ENCODE results near the gene TRPC4. TPM values are rescaled to one million over a fixed set of nuclear protein-coding genes. Genes with fewer than 3 reads are reported as not detected.

TRPC4 gene
- total RNA-seq, 1 experiment from 2014 or later = 0.22 TPM

DNA sequence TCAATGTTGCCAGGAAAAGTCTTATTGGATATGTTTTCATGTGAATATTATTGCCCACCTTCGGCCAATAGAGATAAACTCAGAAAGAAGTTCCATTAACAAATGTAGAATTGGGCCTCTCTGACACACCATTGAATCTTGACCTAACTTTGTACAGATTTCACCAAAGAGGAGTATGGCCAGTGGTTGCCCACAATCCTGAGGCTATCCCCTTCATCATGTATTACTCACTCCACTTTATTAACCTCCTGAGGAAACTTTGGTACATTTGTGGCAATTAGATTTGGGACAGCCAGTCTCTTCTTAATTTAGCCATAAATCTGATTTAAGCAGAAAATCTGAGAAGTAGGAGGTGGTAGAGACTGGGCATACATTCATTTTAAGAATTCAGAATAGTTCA is 217.7 kb downstream of the TRPC4 start:
- Histone ChIP-seq H3K27ac (ENCODE audit: low read length) (peak overlapping the region; percentile 56), H3K4me1 (ENCODE audit: insufficient read depth, low read length) (peaks cover 60% of the 10 kb centered on the region), H3K9me2 (replicated peaks; ENCODE audit: low read length) (no peaks in the 10 kb centered on the region), H3K4me2 (ENCODE audit: low read length) (peak overlapping the region; percentile 34), H3K27me3 (ENCODE audit: low read length) (no peaks in the 10 kb centered on the region), H3K36me3 (ENCODE audit: low read depth, low read length) (no peaks in the 10 kb centered on the region), H2AFZ (ENCODE audit: low read length) (no peak overlapping the region), H3K9me3 (ENCODE audit: low read length) (no peaks in the 10 kb centered on the region), H3K9ac (ENCODE audit: low read length) (no peak overlapping the region), H4K20me1 (ENCODE audit: low read length) (no peaks in the 10 kb centered on the region), H3F3A (ENCODE audit: low read length, unreplicated experiment) (peaks cover under 1% of the 10 kb centered on the region), H3K4me3 (ENCODE audit: low read length) (no peak overlapping the region), H3K79me2 (ENCODE audit: low read length) (no peaks in the 10 kb centered on the region)
- ATAC-seq (no peak), DNase-seq (peak; percentile 45)
- POLR2A ChIA-PET (ENCODE audit: unreplicated experiment) = no interaction called here
- BruUV-seq (replicated peaks) = no TSS peak
- CTCF ChIA-PET = no interaction called here
- TF ChIP-seq EZH2phosphoT487 (IDR thresholded peaks at IDR 0.05; ENCODE audit: borderline replicate concordance, low read length) = no peak
- intact Hi-C loops (cut with micrococcal nuclease) = no loop called here

DNA sequence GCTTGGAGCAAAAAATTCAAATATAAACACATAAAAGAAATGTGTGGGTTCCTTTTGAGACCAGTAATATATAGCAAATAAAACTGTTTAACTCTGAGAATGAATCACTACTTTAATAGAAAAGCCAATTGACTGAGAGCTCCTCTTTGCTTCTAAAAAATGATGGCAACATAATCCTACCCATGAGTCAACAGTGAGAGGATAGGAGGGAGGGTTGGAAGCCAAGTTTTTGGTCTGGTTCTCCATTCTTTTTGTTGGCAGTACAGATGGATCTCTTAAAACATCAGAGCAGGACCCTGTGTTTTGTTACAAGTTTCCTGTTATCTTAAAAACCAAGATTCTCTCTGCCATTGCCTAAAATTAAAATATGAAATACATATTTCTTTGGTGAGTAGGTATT is 221.0 kb downstream of the TRPC4 start:
- ATAC-seq = peak; percentile 93

DNA sequence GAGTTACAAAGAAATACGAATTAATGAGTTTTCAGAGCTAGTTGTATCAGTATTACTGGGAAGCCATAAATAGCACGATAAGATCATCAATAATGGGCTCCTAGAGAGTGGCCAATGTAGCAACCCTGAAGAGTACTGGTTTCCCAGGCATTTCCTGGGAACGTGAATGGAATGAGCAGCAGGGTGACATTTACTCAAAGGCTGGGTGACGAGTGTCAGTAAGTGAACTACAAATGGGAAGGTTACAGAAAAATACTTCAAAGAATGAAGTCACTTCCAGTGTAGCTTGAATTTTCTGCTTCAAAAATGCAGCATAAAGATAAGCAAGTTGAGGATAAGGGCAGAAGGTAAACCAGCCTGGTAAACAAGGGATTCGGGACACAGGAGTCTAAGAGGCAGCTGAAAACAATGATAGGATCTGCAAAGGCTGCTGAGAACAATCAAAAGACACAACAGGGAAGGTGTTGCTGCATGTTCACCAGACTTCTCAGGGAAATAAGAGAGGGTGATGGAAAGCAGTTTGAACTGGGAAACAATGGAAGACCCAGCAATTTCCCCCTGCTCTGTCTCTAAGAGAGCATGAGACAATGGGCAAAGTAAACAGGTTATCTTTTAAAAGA is 222.4 kb downstream of the TRPC4 start:
- no peak overlapping the region for H3K27ac ChIP-seq (ENCODE audit: low read length)
- H3K4me2 ChIP-seq (ENCODE audit: low read length) = no peak overlapping the region
- H3K9ac ChIP-seq (ENCODE audit: low read length) = no peak overlapping the region
- no peaks in the 10 kb centered on the region for H3K79me2 ChIP-seq (ENCODE audit: low read length)
- no peak for DNase-seq
- intact Hi-C loops (cut with micrococcal nuclease) = loop anchor here (5.0 to 10.0 kb wide), 2 partner anchors 35 to 118 kb away; no protein-coding TSS in a partner anchor
- ChIA-PET CTCF (no interaction called here), POLR2A (ENCODE audit: unreplicated experiment) (no interaction called here)
- peaks cover 37% of the 10 kb centered on the region for H3K4me1 ChIP-seq (ENCODE audit: insufficient read depth, low read length)
- no peaks in the 10 kb centered on the region for H3F3A ChIP-seq (ENCODE audit: low read length, unreplicated experiment)
- TF ChIP-seq, protein P1, sequence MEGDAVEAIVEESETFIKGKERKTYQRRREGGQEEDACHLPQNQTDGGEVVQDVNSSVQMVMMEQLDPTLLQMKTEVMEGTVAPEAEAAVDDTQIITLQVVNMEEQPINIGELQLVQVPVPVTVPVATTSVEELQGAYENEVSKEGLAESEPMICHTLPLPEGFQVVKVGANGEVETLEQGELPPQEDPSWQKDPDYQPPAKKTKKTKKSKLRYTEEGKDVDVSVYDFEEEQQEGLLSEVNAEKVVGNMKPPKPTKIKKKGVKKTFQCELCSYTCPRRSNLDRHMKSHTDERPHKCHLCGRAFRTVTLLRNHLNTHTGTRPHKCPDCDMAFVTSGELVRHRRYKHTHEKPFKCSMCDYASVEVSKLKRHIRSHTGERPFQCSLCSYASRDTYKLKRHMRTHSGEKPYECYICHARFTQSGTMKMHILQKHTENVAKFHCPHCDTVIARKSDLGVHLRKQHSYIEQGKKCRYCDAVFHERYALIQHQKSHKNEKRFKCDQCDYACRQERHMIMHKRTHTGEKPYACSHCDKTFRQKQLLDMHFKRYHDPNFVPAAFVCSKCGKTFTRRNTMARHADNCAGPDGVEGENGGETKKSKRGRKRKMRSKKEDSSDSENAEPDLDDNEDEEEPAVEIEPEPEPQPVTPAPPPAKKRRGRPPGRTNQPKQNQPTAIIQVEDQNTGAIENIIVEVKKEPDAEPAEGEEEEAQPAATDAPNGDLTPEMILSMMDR (conservative IDR thresholded peaks at IDR 0.05; ENCODE audit: low read depth, low read length) = no peak
- TF ChIP-seq EZH2phosphoT487 (IDR thresholded peaks at IDR 0.05; ENCODE audit: borderline replicate concordance, low read length) (no peak), EZH2 (IDR thresholded peaks at IDR 0.05; ENCODE audit: low read length, unreplicated experiment) (no peak)
- BruUV-seq (replicated peaks) = no TSS peak
- H3K9me2 ChIP-seq (replicated peaks; ENCODE audit: low read length) = no peaks in the 10 kb centered on the region
- ATAC-seq = no peak
- no peaks in the 10 kb centered on the region for H3K9me3 ChIP-seq (ENCODE audit: low read length)
- no peak overlapping the region for H3K4me3 ChIP-seq (ENCODE audit: low read length)
- H3K36me3 ChIP-seq (ENCODE audit: low read depth, low read length) = no peaks in the 10 kb centered on the region
- no peaks in the 10 kb centered on the region for H4K20me1 ChIP-seq (ENCODE audit: low read length)
- 0 out of 2 replicates have a peak overlapping the region, but pooled peaks have one; percentile 30 for H2AFZ ChIP-seq (ENCODE audit: low read length)
- no peaks in the 10 kb centered on the region for H3K27me3 ChIP-seq (ENCODE audit: low read length)

More for the DNA sequence above, 221.0 kb downstream of the TRPC4 start:
- Histone ChIP-seq H3K36me3 (ENCODE audit: low read depth, low read length) (no peaks in the 10 kb centered on the region), H4K20me1 (ENCODE audit: low read length) (no peaks in the 10 kb centered on the region), H3K27ac (ENCODE audit: low read length) (peak overlapping the region; percentile 94), H3K9ac (ENCODE audit: low read length) (peak overlapping the region; percentile 49; the same call in 1 of the 2 replicates), H3K9me3 (ENCODE audit: low read length) (no peaks in the 10 kb centered on the region), H2AFZ (ENCODE audit: low read length) (no peak overlapping the region), H3K79me2 (ENCODE audit: low read length) (no peaks in the 10 kb centered on the region), H3K4me2 (ENCODE audit: low read length) (peak overlapping the region; percentile 48), H3K27me3 (ENCODE audit: low read length) (no peaks in the 10 kb centered on the region), H3K9me2 (replicated peaks; ENCODE audit: low read length) (no peaks in the 10 kb centered on the region), H3K4me3 (ENCODE audit: low read length) (no peak overlapping the region), H3K4me1 (ENCODE audit: insufficient read depth, low read length) (peaks cover 46% of the 10 kb centered on the region), H3F3A (ENCODE audit: low read length, unreplicated experiment) (no peaks in the 10 kb centered on the region)
- peak; percentile 79 for DNase-seq
- intact Hi-C loops (cut with micrococcal nuclease) = loop anchor here (5.0 to 10.0 kb wide), 2 partner anchors 34 to 116 kb away; no protein-coding TSS in a partner anchor
- TF ChIP-seq EZH2 (IDR thresholded peaks at IDR 0.05; ENCODE audit: low read length, unreplicated experiment) (no peak), EZH2phosphoT487 (IDR thresholded peaks at IDR 0.05; ENCODE audit: borderline replicate concordance, low read length) (no peak)
- TF ChIP-seq, protein P1 (conservative IDR thresholded peaks at IDR 0.05; ENCODE audit: low read depth, low read length) = no peak
- no TSS peak for BruUV-seq (replicated peaks)
- POLR2A ChIA-PET (ENCODE audit: unreplicated experiment) = no interaction called here
- CTCF ChIA-PET = interaction anchor here (1.0 kb wide), 1 partner anchor 8 kb away, joined by 7 read pairs; no protein-coding TSS in a partner anchor
